Mesenchymal stem cell (in vitro differentiated cells and primary cell): ENCODE data around the gene RPRML.

Source experiments
- DNase-seq: peaks from one replicate; pipeline ENCODE4 v3.0.0-alpha.2; 2013
- H2AFZ ChIP-seq: one replicate; pipeline ENCODE4 v1.6.1; 2013; ENCODE audit warnings: low read depth, mild to moderate bottlenecking, control low read depth, inconsistent platforms, low read length, moderate library complexity
- H2AK5ac ChIP-seq: 2 replicates; pipeline ENCODE4 v1.6.1; 2013; ENCODE audit warnings: low read length, moderate library complexity, mild to moderate bottlenecking, inconsistent platforms; ENCODE audit not compliant: severe bottlenecking
- H2BK120ac ChIP-seq: one replicate; pipeline ENCODE4 v1.6.1; 2013; ENCODE audit warnings: low read depth, mild to moderate bottlenecking, inconsistent platforms, low read length, moderate library complexity
- H2BK12ac ChIP-seq, 2 experiments: one replicate each; pipeline ENCODE4 v1.6.1; 2013; ENCODE audit warnings: inconsistent platforms in 2 of 2, low read length in 2 of 2, mild to moderate bottlenecking in 2 of 2, moderate library complexity in 2 of 2, control low read depth in 1 of 2
- H2BK15ac ChIP-seq: one replicate; pipeline ENCODE4 v1.6.1; 2013; ENCODE audit warnings: mild to moderate bottlenecking, low read depth, inconsistent platforms; ENCODE audit not compliant: poor library complexity, severe bottlenecking
- H2BK5ac ChIP-seq: 2 replicates; pipeline ENCODE4 v1.6.1; 2013; ENCODE audit warnings: low read depth, mild to moderate bottlenecking, low read length, control low read depth, inconsistent platforms; ENCODE audit not compliant: poor library complexity, severe bottlenecking
- H3K14ac ChIP-seq, 2 experiments: one replicate each; pipeline ENCODE4 v1.6.1; 2013; ENCODE audit warnings: inconsistent platforms in 2 of 2, low read length in 2 of 2, control low read depth in 1 of 2, mild to moderate bottlenecking in 1 of 2, moderate library complexity in 1 of 2
- H3K18ac ChIP-seq, 2 experiments: one replicate each; pipeline ENCODE4 v1.6.1; 2013; ENCODE audit warnings: inconsistent platforms in 2 of 2, low read length in 2 of 2, control low read depth in 1 of 2, low read depth in 1 of 2, mild to moderate bottlenecking in 1 of 2
- H3K23ac ChIP-seq, 2 experiments: one replicate each; pipeline ENCODE4 v1.6.1; 2013; ENCODE audit warnings: inconsistent platforms in 2 of 2, low read length in 2 of 2, mild to moderate bottlenecking in 2 of 2, moderate library complexity in 2 of 2, control low read depth in 1 of 2
- H3K27ac ChIP-seq: 2 replicates; pipeline ENCODE4 v1.5.1; 2013; ENCODE audit warnings: mild to moderate bottlenecking, moderate library complexity, low read length, control low read depth, inconsistent platforms; ENCODE audit not compliant: poor library complexity, severe bottlenecking
- H3K27me3 ChIP-seq, 2 experiments: 2 replicates each; pipeline versions ENCODE4 v1.6.1 to v1.7.0; 2013; ENCODE audit warnings: low read length in 2 of 2, mild to moderate bottlenecking in 2 of 2, moderate library complexity in 2 of 2, control low read depth in 1 of 2, inconsistent platforms in 1 of 2; ENCODE audit not compliant: control insufficient read depth in 1 of 2, insufficient read depth in 1 of 2
- H3K36me3 ChIP-seq, 2 experiments: 2 replicates each; pipeline versions ENCODE4 v1.6.1 to v1.7.0; 2013; ENCODE audit warnings: low read length in 2 of 2, control low read depth in 1 of 2, inconsistent platforms in 1 of 2, low read depth in 1 of 2, mild to moderate bottlenecking in 1 of 2; ENCODE audit not compliant: insufficient read depth in 2 of 2, control insufficient read depth in 1 of 2
- H3K4ac ChIP-seq, 2 experiments: one replicate each; pipeline ENCODE4 v1.6.1; 2013; ENCODE audit warnings: inconsistent platforms in 2 of 2, low read length in 2 of 2, mild to moderate bottlenecking in 2 of 2, moderate library complexity in 2 of 2, control low read depth in 1 of 2, low read depth in 1 of 2
- H3K4me1 ChIP-seq: 2 replicates; pipeline ENCODE4 v1.6.1; 2013; ENCODE audit warnings: low read depth, low read length, control low read depth; ENCODE audit not compliant: control insufficient read depth, insufficient read depth
- H3K4me2 ChIP-seq: 2 replicates; pipeline ENCODE4 v1.6.1; 2013; ENCODE audit warnings: low read length, mild to moderate bottlenecking, inconsistent platforms; ENCODE audit not compliant: poor library complexity, severe bottlenecking
- H3K4me3 ChIP-seq, 2 experiments: 2 replicates each; pipeline versions ENCODE4 v1.5.1 to v1.7.0; 2013; ENCODE audit warnings: low read length in 2 of 2, mild to moderate bottlenecking in 2 of 2, control low read depth in 1 of 2, low read depth in 1 of 2; ENCODE audit not compliant: insufficient read depth in 1 of 2
- H3K79me1 ChIP-seq: replicated peaks from 2 replicates; pipeline ENCODE4 v1.6.1; 2013; ENCODE audit warnings: mild to moderate bottlenecking, control low read depth, low read length, inconsistent platforms; ENCODE audit not compliant: poor library complexity, severe bottlenecking
- H3K9ac ChIP-seq: 2 replicates; pipeline ENCODE4 v1.7.0; 2013; ENCODE audit warnings: mild to moderate bottlenecking, low read length, moderate library complexity
- H3K9me3 ChIP-seq: 2 replicates; pipeline ENCODE4 v1.7.0; 2013; ENCODE audit warnings: mild to moderate bottlenecking, low read length; ENCODE audit not compliant: control insufficient read depth
- H4K8ac ChIP-seq: one replicate; pipeline ENCODE4 v1.6.1; 2013; ENCODE audit warnings: inconsistent platforms, mild to moderate bottlenecking, low read length, moderate library complexity
- H4K91ac ChIP-seq: one replicate; pipeline ENCODE4 v1.6.1; 2013; ENCODE audit warnings: mild to moderate bottlenecking, low read length, inconsistent platforms
- WGBS: methylation state at CpG from one replicate; pipeline ENCODE4 v1.1.7; 2013; ENCODE audit warnings: mixed read lengths; 5-methylcytosine and 5-hydroxymethylcytosine counted together

Gene RPRML

GRCh38 chr17:46963571-46963970 lies 15.5 kb downstream of the RPRML start:
- Histone ChIP-seq H3K4me2 (no peak overlapping the region), H3K18ac (no peak overlapping the region), H3K9me3 (peaks cover 10% of the 10 kb centered on the region), H3K4me1 (peaks cover 2% of the 10 kb centered on the region), H2AFZ (no peak overlapping the region), H3K79me1 (no peaks in the 10 kb centered on the region), H2AK5ac (no peak overlapping the region), H3K27ac (no peak overlapping the region), H2BK5ac (no peak overlapping the region), H2BK12ac (no peak overlapping the region), H3K23ac (no peak overlapping the region), H3K36me3 (no peaks in the 10 kb centered on the region), H2BK120ac (no peak overlapping the region), H3K4me3 (no peak overlapping the region), H4K8ac (no peak overlapping the region), H2BK15ac (no peak overlapping the region), H3K4ac (no peak overlapping the region), H4K91ac (no peak overlapping the region), H3K27me3 (peaks cover 49 to 55% of the 10 kb centered on the region in 2 experiments), H3K9ac (no peak overlapping the region), H3K14ac (no peak overlapping the region)
- 93% methylated on average over 2 of the region's 2 CpGs for WGBS
- no peak for DNase-seq

- no peak overlapping the region for H3K9ac ChIP-seq
- no peak overlapping the region for H2AFZ ChIP-seq
- no peak overlapping the region for H3K4me3 ChIP-seq
- peaks cover 10% of the 10 kb centered on the region for H3K9me3 ChIP-seq
- H3K36me3 ChIP-seq = no peaks in the 10 kb centered on the region
- H2AK5ac ChIP-seq = no peak overlapping the region
- H3K4ac ChIP-seq = no peak overlapping the region
- no peak overlapping the region for H3K4me2 ChIP-seq
- H3K18ac ChIP-seq = no peak overlapping the region
- no peak overlapping the region for H2BK5ac ChIP-seq
- H3K27ac ChIP-seq = no peak overlapping the region
- no peak overlapping the region for H2BK15ac ChIP-seq
- peaks cover 2% of the 10 kb centered on the region for H3K4me1 ChIP-seq
- no peak overlapping the region for H4K91ac ChIP-seq
- H3K27me3 ChIP-seq = peaks cover 55 to 56% of the 10 kb centered on the region in 2 experiments
- DNase-seq = peak; percentile 91
- no peak overlapping the region for H3K14ac ChIP-seq
- no peak overlapping the region for H2BK120ac ChIP-seq
- no peak overlapping the region for H4K8ac ChIP-seq
- WGBS = 13% methylated on average over 1 of the region's 1 CpG
- no peak overlapping the region for H2BK12ac ChIP-seq
- no peaks in the 10 kb centered on the region for H3K79me1 ChIP-seq
- no peak overlapping the region for H3K23ac ChIP-seq
Observed at GRCh38 chr17:46962374-46962790, 16.7 kb downstream of the RPRML start.

- no peak overlapping the region for H3K4me2 ChIP-seq
- no peak overlapping the region for H2BK15ac ChIP-seq
- H3K23ac ChIP-seq = no peak overlapping the region
- no peak overlapping the region for H2BK120ac ChIP-seq
- no peak overlapping the region for H3K4me3 ChIP-seq
- no peak overlapping the region for H2AFZ ChIP-seq
- no peak overlapping the region for H3K18ac ChIP-seq
- H3K79me1 ChIP-seq = no peaks in the 10 kb centered on the region
- H3K9me3 ChIP-seq = peaks cover 8% of the 10 kb centered on the region
- H4K8ac ChIP-seq = no peak overlapping the region
- H3K14ac ChIP-seq = no peak overlapping the region
- H2BK12ac ChIP-seq = no peak overlapping the region
- WGBS = 33% methylated on average over 2 of the region's 2 CpGs
- no peak overlapping the region for H4K91ac ChIP-seq
- peaks cover 39 to 46% of the 10 kb centered on the region in 2 experiments for H3K27me3 ChIP-seq
- H3K36me3 ChIP-seq = no peaks in the 10 kb centered on the region
- no peak overlapping the region for H3K27ac ChIP-seq
- H3K4ac ChIP-seq = no peak overlapping the region
- no peak overlapping the region for H3K9ac ChIP-seq
- no peak for DNase-seq
- no peak overlapping the region for H2AK5ac ChIP-seq
- H3K4me1 ChIP-seq = peaks cover 2% of the 10 kb centered on the region
- no peak overlapping the region for H2BK5ac ChIP-seq
Observed at GRCh38 chr17:46960152-46960551, 18.9 kb downstream of the RPRML start.

- Histone ChIP-seq H2BK15ac (no peak overlapping the region), H2BK120ac (no peak overlapping the region), H3K9me3 (peaks cover 8% of the 10 kb centered on the region), H2BK5ac (no peak overlapping the region), H3K4ac (no peak overlapping the region), H3K18ac (no peak overlapping the region), H3K27me3 (peaks cover 28 to 35% of the 10 kb centered on the region in 2 experiments), H3K27ac (no peak overlapping the region), H2AK5ac (no peak overlapping the region), H4K91ac (no peak overlapping the region), H3K79me1 (no peaks in the 10 kb centered on the region), H3K14ac (no peak overlapping the region), H3K36me3 (no peaks in the 10 kb centered on the region), H3K4me3 (no peak overlapping the region), H3K4me1 (peaks cover 2% of the 10 kb centered on the region), H3K23ac (no peak overlapping the region), H2BK12ac (no peak overlapping the region), H3K9ac (no peak overlapping the region), H2AFZ (no peak overlapping the region), H3K4me2 (no peak overlapping the region), H4K8ac (no peak overlapping the region)
- DNase-seq = no peak
- 78% methylated on average over 7 of the region's 8 CpGs for WGBS
Observed at GRCh38 chr17:46958041-46958591, 20.9 kb downstream of the RPRML start.
